ENCODE measurements around the gene GATA5.
"Not testable (repeated sequence)": the region's sequence is repeated elsewhere in the genome, so short reads cannot be mapped to it uniquely, and the experiment has no call there.

GATA5 gene

DNA sequence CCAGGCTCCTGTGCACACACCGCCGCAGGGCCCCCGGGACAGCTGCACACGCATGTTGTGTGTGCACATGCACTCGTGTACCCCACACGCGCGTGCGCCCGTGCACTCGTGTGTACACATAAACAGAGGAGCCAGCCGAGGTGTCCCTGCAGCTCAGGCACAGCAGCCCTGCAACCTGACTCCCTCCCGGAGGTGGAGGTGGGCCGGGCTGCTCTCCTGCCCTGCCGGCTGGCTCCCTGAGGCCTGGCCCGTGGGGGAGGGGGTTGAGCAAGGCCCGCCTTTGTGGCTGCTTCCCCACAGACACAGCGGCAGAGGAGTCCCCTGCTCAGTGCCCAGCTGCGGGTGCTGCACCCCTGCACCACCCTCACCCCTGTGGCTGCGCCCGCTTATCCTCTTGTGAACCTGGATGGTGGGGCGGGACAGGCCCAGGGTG lies 49.1 kb downstream of the GATA5 start:
- peaks cover 12 to 48% of the 10 kb centered on the region in 2 donors for H3K27me3 Mint-ChIP-seq
- H3K27ac Mint-ChIP-seq, result no peak overlapping the region
- no peaks in the 10 kb centered on the region for H3K36me3 Mint-ChIP-seq

DNA sequence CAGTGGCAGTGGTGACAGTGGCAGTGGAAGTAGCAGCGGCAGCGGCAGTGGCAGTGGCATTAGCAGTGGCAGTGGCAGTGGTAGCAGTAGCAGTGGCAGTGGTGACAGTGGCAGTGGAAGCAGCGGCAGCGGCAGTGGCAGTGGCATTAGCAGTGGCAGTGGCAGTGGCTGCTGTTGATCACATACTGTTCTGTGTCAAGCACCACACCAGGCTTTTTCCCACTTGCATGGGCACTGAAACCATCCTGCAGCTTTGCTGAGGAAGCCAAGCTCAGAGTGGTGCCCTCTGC lies 49.8 kb downstream of the GATA5 start:
- not testable (repeated sequence) for H3K4me3 Mint-ChIP-seq; H3K27ac Mint-ChIP-seq; ATAC-seq (replicated peaks); H3K9me3 Mint-ChIP-seq; H3K36me3 Mint-ChIP-seq; DNase-seq; H3K4me1 Mint-ChIP-seq
- peaks cover 12 to 41% of the 10 kb centered on the region in 2 donors for H3K27me3 Mint-ChIP-seq

More for the DNA sequence above, 49.1 kb downstream of the GATA5 start:
- no peak for DNase-seq
- Mint-ChIP-seq H3K4me1 (no peaks in the 10 kb centered on the region), H3K9me3 (peaks cover 0 to 3% of the 10 kb centered on the region in 2 donors), H3K4me3 (no peak overlapping the region)
- ATAC-seq (replicated peaks), result no peak

DNA sequence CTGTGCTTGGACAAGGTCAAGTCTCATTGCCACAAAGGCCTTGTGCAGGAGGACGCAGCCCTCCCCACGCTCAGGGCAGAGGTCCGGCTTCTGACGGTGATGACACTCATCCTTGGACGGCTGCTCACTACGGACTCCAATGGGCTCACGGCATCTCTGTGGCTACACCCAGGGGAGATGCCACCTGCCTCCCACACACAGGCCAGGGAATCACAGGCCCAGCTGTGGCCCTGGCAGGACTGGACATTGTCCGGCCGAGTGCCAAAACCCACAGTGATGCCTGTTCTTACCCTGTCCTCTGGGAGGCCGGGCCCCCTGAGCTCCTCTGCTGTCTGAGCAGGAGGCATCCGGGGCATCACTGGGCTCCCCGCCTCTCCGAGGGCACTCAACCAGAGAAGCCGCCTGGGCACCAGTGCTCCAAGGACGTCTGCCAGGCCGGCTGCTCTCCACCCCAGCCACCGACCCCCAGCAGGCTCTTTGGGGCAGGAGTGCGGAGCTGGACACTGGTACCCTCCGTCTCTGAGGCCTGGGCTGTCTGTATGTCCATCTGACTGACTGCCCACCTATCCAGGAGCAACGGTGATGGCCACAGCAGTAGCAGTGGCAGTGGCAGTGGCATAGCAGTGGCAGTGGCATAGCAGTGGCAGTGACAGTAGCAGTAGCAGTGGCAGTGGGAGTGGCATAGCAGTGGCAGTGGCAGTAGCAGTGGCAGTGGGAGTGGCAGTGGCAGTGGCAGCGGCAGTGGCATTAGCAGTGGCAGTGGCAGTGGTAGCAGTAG lies 50.3 kb downstream of the GATA5 start:
- Mint-ChIP-seq H3K27me3 (peaks cover 12 to 39% of the 10 kb centered on the region in 2 donors), H3K27ac (no peak overlapping the region), H3K4me3 (no peak overlapping the region), H3K9me3 (peaks cover 3% of the 10 kb centered on the region in 2 donors), H3K4me1 (no peaks in the 10 kb centered on the region), H3K36me3 (no peaks in the 10 kb centered on the region)
- ATAC-seq (replicated peaks) (no peak), DNase-seq (no peak)

DNA sequence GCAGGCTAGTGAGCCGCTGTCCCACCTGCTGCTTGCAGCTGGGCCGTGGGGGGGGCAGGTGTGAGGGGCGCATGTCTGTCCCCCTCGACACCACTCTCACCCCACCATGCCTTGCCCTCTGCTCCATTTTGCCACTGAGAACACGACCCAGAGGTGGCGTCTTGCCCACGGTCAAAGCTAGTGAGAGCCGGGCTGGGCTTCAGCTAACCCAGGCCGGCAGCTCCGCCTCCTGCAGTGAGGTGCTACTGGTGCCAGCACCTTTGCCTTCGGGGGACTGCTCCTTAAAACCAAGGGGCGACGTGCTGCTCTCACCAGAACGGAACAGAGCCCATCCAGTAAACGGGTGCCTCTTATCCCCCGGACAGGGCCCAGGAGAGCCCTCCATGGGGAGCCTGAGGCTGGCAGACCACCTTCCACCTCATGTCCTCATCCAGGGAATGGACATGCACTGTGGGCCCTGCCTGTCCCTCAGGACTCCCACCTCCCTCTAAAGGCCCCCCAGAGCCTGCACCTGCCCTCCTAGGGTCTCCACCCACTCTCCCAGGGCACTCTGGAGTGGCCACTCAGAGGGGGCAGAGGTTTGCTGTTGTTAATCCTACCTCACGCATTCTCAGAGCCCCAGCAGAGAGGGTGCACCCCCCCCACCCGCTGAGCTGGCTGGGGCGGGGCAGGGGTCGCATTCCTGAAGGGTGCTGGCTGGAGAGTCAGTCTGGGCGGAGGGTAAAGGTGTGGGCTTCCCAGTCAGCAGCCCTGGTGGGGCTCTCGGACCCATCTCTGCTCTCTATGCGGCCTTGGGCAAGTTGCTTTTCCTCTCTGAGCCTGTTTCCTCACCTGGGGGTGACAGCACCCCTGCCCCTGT lies 51.3 kb downstream of the GATA5 start:
- no peaks in the 10 kb centered on the region for H3K4me1 Mint-ChIP-seq
- no peaks in the 10 kb centered on the region for H3K36me3 Mint-ChIP-seq
- ATAC-seq (replicated peaks) (no peak), DNase-seq (no peak)
- no peak overlapping the region for H3K4me3 Mint-ChIP-seq
- H3K27ac Mint-ChIP-seq, result no peak overlapping the region
- H3K27me3 Mint-ChIP-seq, result peaks cover 11 to 41% of the 10 kb centered on the region in 2 donors
- peaks cover 3% of the 10 kb centered on the region in 2 donors for H3K9me3 Mint-ChIP-seq

GRCh38 chr20:62423326-62423706 lies 52.5 kb downstream of the GATA5 start:
- Mint-ChIP-seq H3K27ac (no peak overlapping the region), H3K27me3 (peaks cover under 1 to 36% of the 10 kb centered on the region in 2 donors), H3K9me3 (peaks cover 3% of the 10 kb centered on the region in 2 donors), H3K4me1 (no peaks in the 10 kb centered on the region), H3K4me3 (no peak overlapping the region), H3K36me3 (no peaks in the 10 kb centered on the region)
- DNase-seq (no peak), ATAC-seq (replicated peaks) (no peak)

DNA sequence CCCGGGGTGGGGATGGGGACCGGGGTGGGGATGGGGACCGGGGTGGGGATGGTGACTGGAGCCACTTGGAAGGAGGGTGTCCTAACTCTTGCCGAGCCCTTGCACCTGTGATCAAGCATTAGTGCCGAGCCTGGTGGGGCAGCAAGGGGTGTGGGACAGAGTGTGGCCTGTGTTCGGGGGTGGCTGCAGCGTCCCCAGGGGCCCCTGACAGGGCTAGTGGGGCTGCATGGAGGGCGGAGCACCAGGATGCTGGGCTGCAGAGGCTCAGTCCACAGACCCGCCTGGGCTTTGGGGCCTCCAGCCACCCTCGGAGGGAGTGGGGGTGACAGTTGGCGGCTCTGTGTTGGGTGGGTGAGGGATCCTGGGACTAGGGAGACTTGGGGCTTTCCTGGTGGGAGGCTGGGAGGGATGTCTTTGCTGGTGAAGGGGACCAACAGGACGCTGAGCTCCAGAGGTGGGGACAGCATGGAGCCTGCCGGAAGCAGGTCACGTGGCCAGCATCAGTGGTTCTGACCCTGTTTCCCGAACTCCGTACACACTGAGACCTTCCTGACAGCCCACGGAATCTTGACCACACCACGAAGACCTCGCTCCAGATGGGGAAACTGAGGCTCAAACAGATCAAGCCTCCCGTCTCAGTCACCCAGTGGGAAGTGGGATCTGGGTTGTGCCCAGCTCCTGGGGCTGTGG lies 53.0 kb downstream of the GATA5 start:
- Mint-ChIP-seq H3K27me3 (peaks cover 3 to 40% of the 10 kb centered on the region in 2 donors), H3K9me3 (peaks cover 3% of the 10 kb centered on the region in 2 donors), H3K36me3 (no peaks in the 10 kb centered on the region), H3K27ac (no peak overlapping the region), H3K4me1 (no peaks in the 10 kb centered on the region), H3K4me3 (no peak overlapping the region)
- no peak for DNase-seq
- ATAC-seq (replicated peaks), result no peak

DNA sequence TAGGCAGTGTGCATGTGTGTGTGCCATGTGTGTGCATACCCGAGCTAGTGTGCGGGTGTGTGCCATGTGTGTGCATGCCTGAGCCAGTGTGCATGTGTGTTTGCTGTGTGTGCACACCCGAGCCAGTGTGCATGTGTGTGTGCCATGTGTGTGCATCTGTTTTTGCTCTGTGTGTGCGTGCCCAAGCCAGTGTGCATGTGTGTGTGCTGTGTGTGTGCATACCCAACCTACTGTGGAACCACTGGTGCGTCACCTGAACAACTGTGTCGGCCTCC lies 54.1 kb downstream of the GATA5 start:
- ATAC-seq (replicated peaks), result no peak
- no peaks in the 10 kb centered on the region for H3K36me3 Mint-ChIP-seq
- peaks cover 4 to 42% of the 10 kb centered on the region in 2 donors for H3K27me3 Mint-ChIP-seq
- DNase-seq, result no peak
- H3K4me1 Mint-ChIP-seq, result no peaks in the 10 kb centered on the region
- peaks cover 3% of the 10 kb centered on the region in 2 donors for H3K9me3 Mint-ChIP-seq
- H3K27ac Mint-ChIP-seq, result no peak overlapping the region
- no peak overlapping the region for H3K4me3 Mint-ChIP-seq

- DNase-seq (no peak), ATAC-seq (replicated peaks) (no peak)
- no peaks in the 10 kb centered on the region for H3K36me3 Mint-ChIP-seq
- H3K4me3 Mint-ChIP-seq, result no peak overlapping the region
- H3K9me3 Mint-ChIP-seq, result peaks cover 3% of the 10 kb centered on the region in 2 donors
- no peak overlapping the region for H3K27ac Mint-ChIP-seq
- H3K27me3 Mint-ChIP-seq, result peaks cover 4 to 42% of the 10 kb centered on the region in 2 donors
- no peaks in the 10 kb centered on the region for H3K4me1 Mint-ChIP-seq
Measured at GRCh38 chr20:62420846-62421715, 54.7 kb downstream of the GATA5 start.

DNA sequence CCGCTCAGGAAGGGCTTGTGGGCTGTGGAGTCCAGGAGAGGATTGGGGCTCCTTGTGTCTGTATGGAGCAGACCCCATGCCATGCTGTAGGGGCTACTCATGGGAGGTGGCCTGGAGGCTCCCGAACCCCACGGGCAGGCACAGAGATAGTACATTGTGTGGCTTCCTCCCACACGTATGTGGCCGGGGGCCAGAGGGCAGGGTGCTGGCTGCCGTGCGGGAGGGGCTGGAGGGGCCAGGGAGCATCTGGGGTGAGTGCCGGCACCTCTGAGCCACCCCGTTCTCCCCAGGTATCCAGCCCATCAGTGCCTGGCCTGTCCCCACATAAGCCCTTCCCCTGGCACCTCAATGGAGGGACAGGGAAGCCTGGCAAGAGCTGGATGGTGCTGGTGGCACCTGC lies 56.0 kb downstream of the GATA5 start:
- Mint-ChIP-seq H3K4me3 (no peak overlapping the region), H3K36me3 (no peaks in the 10 kb centered on the region), H3K9me3 (peaks cover 0 to 3% of the 10 kb centered on the region in 2 donors), H3K4me1 (no peaks in the 10 kb centered on the region), H3K27me3 (peaks cover 4 to 37% of the 10 kb centered on the region in 2 donors), H3K27ac (no peak overlapping the region)
- DNase-seq, result no peak
- ATAC-seq (replicated peaks), result no peak

GRCh38 chr20:62418709-62419487 lies 56.9 kb downstream of the GATA5 start:
- Mint-ChIP-seq H3K9me3 (peaks cover 0 to 3% of the 10 kb centered on the region in 2 donors), H3K27me3 (peaks cover 4 to 30% of the 10 kb centered on the region in 2 donors), H3K27ac (peak overlapping the region; percentile 47), H3K4me1 (no peaks in the 10 kb centered on the region), H3K36me3 (no peaks in the 10 kb centered on the region), H3K4me3 (no peak overlapping the region)
- DNase-seq (no peak), ATAC-seq (replicated peaks) (no peak)

- Mint-ChIP-seq H3K36me3 (no peaks in the 10 kb centered on the region), H3K4me1 (no peaks in the 10 kb centered on the region), H3K4me3 (no peak overlapping the region), H3K9me3 (peaks cover 0 to 3% of the 10 kb centered on the region in 2 donors), H3K27me3 (peaks cover 4 to 24% of the 10 kb centered on the region in 2 donors), H3K27ac (peak overlapping the region; percentile 47)
- DNase-seq, result no peak
- ATAC-seq (replicated peaks), result no peak
Measured at GRCh38 chr20:62417981-62418708, 57.6 kb downstream of the GATA5 start.

GRCh38 chr20:62416651-62417637 lies 58.9 kb downstream of the GATA5 start:
- no peak for DNase-seq
- H3K36me3 Mint-ChIP-seq, result no peaks in the 10 kb centered on the region
- H3K4me3 Mint-ChIP-seq, result no peak overlapping the region
- peaks cover 4 to 18% of the 10 kb centered on the region in 2 donors for H3K27me3 Mint-ChIP-seq
- peaks cover 0 to 3% of the 10 kb centered on the region in 2 donors for H3K9me3 Mint-ChIP-seq
- H3K4me1 Mint-ChIP-seq, result no peaks in the 10 kb centered on the region
- ATAC-seq (replicated peaks), result no peak
- H3K27ac Mint-ChIP-seq, result no peak overlapping the region

Data from stimulated activated naive B cell treated with anti-CD40 and anti-IgM and Interleukin-4, amounts not matched to agents 10 μg/mL and 1 μg/mL and 100 μg/mL, for 72 hours (primary cell).